Transverse colon (tissue), 4 donors: ENCODE measurements around the gene AJAP1. TPM values are rescaled to one million over a fixed set of nuclear protein-coding genes. Genes with fewer than 3 reads are reported as not detected.

Source experiments
- DNase-seq: peaks from one replicate; pipeline ENCODE4 v3.0.0-alpha.2; 2019
- H3K27ac ChIP-seq, 4 donors: fragments of 200-600 bp; sonication (generic); 2 replicates each; pipeline ENCODE4 v1.5.1; 2016 to 2018; ENCODE audit warnings: inconsistent platforms in 4 of 4
- H3K27me3 ChIP-seq: fragments of 200-600 bp; sonication (generic); 2 replicates; pipeline ENCODE4 v1.5.1; 2017; ENCODE audit warnings: inconsistent platforms
- H3K36me3 ChIP-seq, 4 donors: fragments of 200-600 bp; sonication (generic); 2 replicates each; pipeline ENCODE4 v1.5.1; 2017 to 2019; ENCODE audit warnings: inconsistent platforms in 4 of 4
- H3K4me1 ChIP-seq, 4 donors: fragments of 200-600 bp; sonication (generic); 2 replicates each; pipeline ENCODE4 v1.5.1; 2017 to 2020; ENCODE audit warnings: inconsistent platforms in 4 of 4
- H3K4me3 ChIP-seq, 4 donors: fragments of 200-600 bp; sonication (generic); 1 replicate in 1 of 4; 2 replicates in 3 of 4; pipeline versions ENCODE4 v1.5.1 to v1.6.1; 2017 to 2019; ENCODE audit warnings: inconsistent platforms in 4 of 4
- H3K9me3 ChIP-seq, 2 donors: fragments of 200-600 bp; sonication (generic); 2 replicates each; pipeline ENCODE4 v1.5.1; 2017 to 2019; ENCODE audit warnings: inconsistent platforms in 2 of 2
- EP300 ChIP-seq: sonication (generic); formaldehyde crosslinking; IDR thresholded peaks from one replicate; pipeline ENCODE4 v1.6.1; 2017; ENCODE audit warnings: antibody characterized with exemption, low read depth
- POLR2A ChIP-seq: fragments of 450-650 bp; IDR thresholded peaks from one replicate; pipeline ENCODE4 v1.6.1; 2016; ENCODE audit warnings: antibody characterized with exemption, mild to moderate bottlenecking, moderate library complexity
- POLR2AphosphoS5 ChIP-seq, 3 donors: sonication (generic); formaldehyde crosslinking; IDR thresholded peaks; one replicate each; pipeline ENCODE4 v1.6.1; 2016; ENCODE audit warnings: antibody characterized with exemption in 3 of 3
- WGBS, 2 donors: methylation state at CpG; one replicate each; pipeline ENCODE4 v1.1.5; 2018; ENCODE audit warnings: low coverage in 1 of 2; 5-methylcytosine and 5-hydroxymethylcytosine counted together
- in situ Hi-C, 4 donors: fragments of 200-750 bp; cut with MboI; loops; one replicate each; pipeline versions ENCODE4 v1.15.0 to v1.15.1; 2017; ENCODE audit warnings: low sequenced_read_pairs in 3 of 4, low pct_ligation_motif_present in 1 of 4, low pct_unique_long_range_greater_than_20kb in 1 of 4
- intact Hi-C: fragments of 100-400 bp; cut with DNase I; formaldehyde crosslinking; loops from one replicate; pipeline ENCODE4 v1.15.1; 2023; ENCODE audit warnings: low total_unique reads
- total RNA-seq, 4 donors: library from RNA; depleted of rRNA; stranded (reverse); fragments of >200 nt; gene quantifications; one replicate each; pipeline ENCODE4 v1.1.0, GENCODE V29; 2016
- TF ChIP-seq, protein P1 (sequence below), 5 experiments: fragments of 200-600 bp in 3 of 5; fragments of 450-650 bp in 2 of 5; sonication (generic) in 3 of 5; IDR thresholded peaks; 1 replicate in 2 of 5; 2 replicates in 3 of 5; pipeline ENCODE4 v1.5.1; 2016 to 2017; ENCODE audit warnings: antibody characterized with exemption in 5 of 5, inconsistent platforms in 3 of 5, mild to moderate bottlenecking in 2 of 5, moderate library complexity in 1 of 5

Gene AJAP1
- total RNA-seq, 4 donors from 2014 or later = 0.14 to 0.16 TPM; not detected in 2

GRCh38 chr1:4755301-4755845 lies 101.0 kb downstream of the AJAP1 start:
- Histone ChIP-seq H3K4me3 (no peak overlapping the region), H3K27ac (no peak overlapping the region), H3K4me1 (no peaks in the 10 kb centered on the region), H3K27me3 (no peaks in the 10 kb centered on the region), H3K36me3 (no peaks in the 10 kb centered on the region), H3K9me3 (no peaks in the 10 kb centered on the region)
- in situ Hi-C loops (no loop called here), intact Hi-C loops (no loop called here)
- no peak for DNase-seq
- 18 to 28% methylated on average over 6 to 8 of the region's 8 CpGs for WGBS, 2 donors
- TF ChIP-seq EP300 (no peak), POLR2A (no peak), POLR2AphosphoS5 (IDR thresholded peaks at IDR 0.05) (no peak)
- TF ChIP-seq, protein P1, sequence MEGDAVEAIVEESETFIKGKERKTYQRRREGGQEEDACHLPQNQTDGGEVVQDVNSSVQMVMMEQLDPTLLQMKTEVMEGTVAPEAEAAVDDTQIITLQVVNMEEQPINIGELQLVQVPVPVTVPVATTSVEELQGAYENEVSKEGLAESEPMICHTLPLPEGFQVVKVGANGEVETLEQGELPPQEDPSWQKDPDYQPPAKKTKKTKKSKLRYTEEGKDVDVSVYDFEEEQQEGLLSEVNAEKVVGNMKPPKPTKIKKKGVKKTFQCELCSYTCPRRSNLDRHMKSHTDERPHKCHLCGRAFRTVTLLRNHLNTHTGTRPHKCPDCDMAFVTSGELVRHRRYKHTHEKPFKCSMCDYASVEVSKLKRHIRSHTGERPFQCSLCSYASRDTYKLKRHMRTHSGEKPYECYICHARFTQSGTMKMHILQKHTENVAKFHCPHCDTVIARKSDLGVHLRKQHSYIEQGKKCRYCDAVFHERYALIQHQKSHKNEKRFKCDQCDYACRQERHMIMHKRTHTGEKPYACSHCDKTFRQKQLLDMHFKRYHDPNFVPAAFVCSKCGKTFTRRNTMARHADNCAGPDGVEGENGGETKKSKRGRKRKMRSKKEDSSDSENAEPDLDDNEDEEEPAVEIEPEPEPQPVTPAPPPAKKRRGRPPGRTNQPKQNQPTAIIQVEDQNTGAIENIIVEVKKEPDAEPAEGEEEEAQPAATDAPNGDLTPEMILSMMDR (IDR thresholded peaks at IDR 0.05) = no peak

DNA sequence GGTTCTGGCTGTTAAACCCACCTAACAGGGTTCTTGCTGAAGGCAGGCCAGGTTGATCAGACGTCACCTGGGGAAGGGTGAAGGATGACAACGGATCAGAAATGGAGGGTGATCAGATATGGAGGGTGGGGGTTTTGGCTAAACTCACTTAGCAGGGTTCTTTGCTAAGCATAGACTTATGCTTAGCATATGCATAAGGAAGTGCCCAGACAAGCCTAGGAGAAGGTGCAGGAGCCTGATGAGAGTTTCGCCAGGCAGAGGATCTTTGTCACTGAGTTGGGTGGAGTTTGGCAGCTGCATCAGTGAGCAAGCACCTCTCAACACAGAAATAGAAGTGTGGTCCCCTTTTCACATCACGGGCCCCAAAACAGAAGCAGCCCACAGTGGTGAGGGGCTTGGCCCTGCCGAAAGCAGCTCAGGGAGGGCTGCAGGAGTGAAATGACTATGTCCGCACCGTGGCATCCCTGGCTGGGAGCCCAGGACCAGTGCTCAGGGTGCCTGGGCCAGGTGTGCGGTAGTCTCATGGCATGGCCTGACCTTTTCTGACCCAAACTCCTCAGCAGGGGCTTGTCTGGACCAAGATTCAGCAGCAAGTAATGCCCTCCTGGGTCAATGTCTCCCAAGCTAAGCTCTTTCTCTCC lies 101.6 kb downstream of the AJAP1 start:
- intact Hi-C loops = no loop called here

GRCh38 chr1:4756851-4757580 lies 102.6 kb downstream of the AJAP1 start:
- no peaks in the 10 kb centered on the region for H3K27me3 ChIP-seq
- in situ Hi-C loops (no loop called here), intact Hi-C loops (no loop called here)
- DNase-seq = no peak
- H3K9me3 ChIP-seq = no peaks in the 10 kb centered on the region
- H3K4me3 ChIP-seq = no peak overlapping the region
- no peaks in the 10 kb centered on the region for H3K36me3 ChIP-seq
- H3K4me1 ChIP-seq = no peaks in the 10 kb centered on the region
- no peak overlapping the region for H3K27ac ChIP-seq
- TF ChIP-seq POLR2AphosphoS5 (IDR thresholded peaks at IDR 0.05) = no peak
- TF ChIP-seq POLR2A = no peak
- no peak for TF ChIP-seq EP300
- TF ChIP-seq, protein P1 (IDR thresholded peaks at IDR 0.05) = no peak
- WGBS, 2 donors = 59 to 70% methylated on average over 4 to 10 of the region's 10 CpGs

More for the DNA sequence above, 101.6 kb downstream of the AJAP1 start:
- Histone ChIP-seq H3K9me3 (no peaks in the 10 kb centered on the region), H3K4me1 (no peaks in the 10 kb centered on the region), H3K36me3 (no peaks in the 10 kb centered on the region), H3K27ac (no peak overlapping the region), H3K4me3 (no peak overlapping the region), H3K27me3 (no peaks in the 10 kb centered on the region)
- DNase-seq = no peak
- TF ChIP-seq POLR2A (no peak), EP300 (no peak), POLR2AphosphoS5 (IDR thresholded peaks at IDR 0.05) (no peak)
- TF ChIP-seq, protein P1 (IDR thresholded peaks at IDR 0.05) = no peak
- WGBS, 2 donors = 82 to 100% methylated on average over 3 to 8 of the region's 8 CpGs
- in situ Hi-C loops = no loop called here

GRCh38 chr1:4759671-4760070 lies 105.3 kb downstream of the AJAP1 start:
- H3K36me3 ChIP-seq = no peaks in the 10 kb centered on the region
- no peaks in the 10 kb centered on the region for H3K27me3 ChIP-seq
- no peak for DNase-seq
- in situ Hi-C loops (no loop called here), intact Hi-C loops (no loop called here)
- no peak overlapping the region for H3K4me3 ChIP-seq
- no peaks in the 10 kb centered on the region for H3K4me1 ChIP-seq
- TF ChIP-seq POLR2A (no peak), EP300 (no peak), POLR2AphosphoS5 (IDR thresholded peaks at IDR 0.05) (no peak)
- TF ChIP-seq, protein P1 (IDR thresholded peaks at IDR 0.05) = no peak
- 86% methylated on average over 8 of the region's 8 CpGs; no CpG with 5 or more reads in 1 of the 2 donors for WGBS, 2 donors
- no peaks in the 10 kb centered on the region for H3K9me3 ChIP-seq
- H3K27ac ChIP-seq = no peak overlapping the region
